Small intestine (tissue), 7 donors: ENCODE data around the gene DNAI2. TPM values are rescaled to one million over a fixed set of nuclear protein-coding genes. Genes with fewer than 3 reads are reported as not detected.
"Not testable (repeated sequence)": the region's sequence is repeated elsewhere in the genome, so short reads cannot be mapped to it uniquely, and the experiment has no call there.

ENCODE experiments used
- DNase-seq, 2 donors: peaks; one replicate each; pipeline versions ENCODE4 v3.0.0 to v3.0.0-alpha.2; 2013
- FAIRE-seq: peaks from 2 replicates; lab custom pipeline; 2012; peaks lifted over from hg19 to GRCh38; lab: Jason Lieb, UNC
- H3K27ac ChIP-seq, 3 donors: one replicate each; pipeline ENCODE4 v1.5.1; 2013; ENCODE audit warnings: low read length in 2 of 3, mild to moderate bottlenecking in 2 of 3, control low read depth in 1 of 3, inconsistent platforms in 1 of 3, low read depth in 1 of 3, moderate library complexity in 1 of 3
- H3K27me3 ChIP-seq, 3 donors: one replicate each; pipeline ENCODE4 v1.6.1; 2013; ENCODE audit warnings: low read length in 3 of 3, inconsistent platforms in 1 of 3; ENCODE audit not compliant: control insufficient read depth in 3 of 3, insufficient read depth in 3 of 3
- H3K36me3 ChIP-seq, 3 donors: one replicate each; pipeline ENCODE4 v1.6.1; 2013; ENCODE audit warnings: low read length in 3 of 3, inconsistent platforms in 1 of 3, low read depth in 1 of 3, mild to moderate bottlenecking in 1 of 3, moderate library complexity in 1 of 3; ENCODE audit not compliant: control insufficient read depth in 3 of 3, insufficient read depth in 2 of 3
- H3K4me1 ChIP-seq, 3 donors: one replicate each; pipeline ENCODE4 v1.6.1; 2013; ENCODE audit warnings: low read length in 2 of 3, inconsistent platforms in 1 of 3, low read depth in 1 of 3, mild to moderate bottlenecking in 1 of 3, moderate library complexity in 1 of 3; ENCODE audit not compliant: control insufficient read depth in 3 of 3, insufficient read depth in 2 of 3
- H3K4me3 ChIP-seq, 3 donors: one replicate each; pipeline ENCODE4 v1.5.1; 2013; ENCODE audit warnings: low read length in 3 of 3, control low read depth in 1 of 3, inconsistent platforms in 1 of 3, low read depth in 1 of 3, mild to moderate bottlenecking in 1 of 3, moderate library complexity in 1 of 3
- H3K9me3 ChIP-seq, 2 donors: one replicate each; pipeline ENCODE4 v1.6.1; 2013; ENCODE audit warnings: low read depth in 1 of 2, low read length in 1 of 2; ENCODE audit not compliant: control insufficient read depth in 2 of 2, insufficient read depth in 1 of 2
- WGBS, 3 donors: extraction: QIAGEN DNeasy Blood & Tissue Kit; methylation state at CpG; one replicate each; pipeline ENCODE4 v1.1.7; 2013; 5-methylcytosine and 5-hydroxymethylcytosine counted together
- polyA plus RNA-seq, 4 donors: library from polyadenylated mRNA; stranded (reverse) in 3 of 4; unstranded in 1 of 4; fragments of 200-250 nt in 3 of 4; fragments of 120-200 nt in 1 of 4; gene quantifications; one replicate each; pipeline versions ENCODE4 v1.2.1 to v1.2.3, GENCODE V29; 2013
- donor health status: healthy with polysubstance abuse.
- donor health status: control.
- donor health status: control.
- donor health status: Bipolar disorder and iron deficiency.
- donor health status: healthy.

DNAI2 gene
- polyA plus RNA-seq, 4 donors = 0.03 to 0.10 TPM; not detected in 2

DNA sequence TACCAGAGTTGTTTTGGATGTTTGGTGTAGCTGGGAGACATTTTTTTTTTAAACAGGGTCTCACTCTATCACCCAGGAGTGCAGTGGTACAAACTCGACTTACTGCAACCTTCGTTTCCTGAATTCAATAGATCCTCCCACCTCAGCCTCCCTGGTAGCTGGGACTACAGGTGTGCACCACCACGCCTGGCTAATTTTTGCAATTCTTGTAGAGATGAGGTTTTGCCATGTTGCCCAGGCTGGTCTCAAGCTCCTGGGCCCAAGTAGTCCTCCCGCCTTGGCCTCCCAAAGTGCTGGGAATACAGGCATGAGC lies 8.2 kb downstream of the DNAI2 start:
- not testable (repeated sequence) for FAIRE-seq, DNase-seq, H3K27ac ChIP-seq, H3K9me3 ChIP-seq, H3K36me3 ChIP-seq, H3K27me3 ChIP-seq, H3K4me3 ChIP-seq, H3K4me1 ChIP-seq
- 87 to 90% (median 88%) methylated on average over 4 of the region's 4 CpGs for WGBS, 3 donors

GRCh38 chr17:74282587-74283370 lies 8.7 kb downstream of the DNAI2 start:
- FAIRE-seq (no peak), DNase-seq (no peak)
- H3K36me3 ChIP-seq = no peaks in the 10 kb centered on the region
- WGBS, 3 donors = 26 to 48% (median 35%) methylated on average over 9 of the region's 9 CpGs
- H3K27me3 ChIP-seq = no peaks in the 10 kb centered on the region
- H3K27ac ChIP-seq = peak overlapping the region in 1 of 3 donors; percentile 52
- no peak overlapping the region for H3K4me3 ChIP-seq
- peaks cover 0 to 3% (median 0%) of the 10 kb centered on the region in 3 donors for H3K4me1 ChIP-seq
- no peaks in the 10 kb centered on the region for H3K9me3 ChIP-seq

GRCh38 chr17:74283371-74283673 lies 9.3 kb downstream of the DNAI2 start:
- DNase-seq (no peak), FAIRE-seq (no peak)
- no peaks in the 10 kb centered on the region for H3K9me3 ChIP-seq
- WGBS, 3 donors = 56 to 82% (median 72%) methylated on average over 3 to 4 of the region's 4 CpGs
- no peaks in the 10 kb centered on the region for H3K36me3 ChIP-seq
- peaks cover 0 to 3% (median 0%) of the 10 kb centered on the region in 3 donors for H3K4me1 ChIP-seq
- no peaks in the 10 kb centered on the region for H3K27me3 ChIP-seq
- H3K4me3 ChIP-seq = no peak overlapping the region
- no peak overlapping the region for H3K27ac ChIP-seq

GRCh38 chr17:74287031-74287602 lies 13.1 kb downstream of the DNAI2 start:
- peaks cover 0 to 3% (median 0%) of the 10 kb centered on the region in 3 donors for H3K4me1 ChIP-seq
- FAIRE-seq (no peak), DNase-seq (no peak)
- no peaks in the 10 kb centered on the region for H3K36me3 ChIP-seq
- no peak overlapping the region for H3K4me3 ChIP-seq
- no peaks in the 10 kb centered on the region for H3K9me3 ChIP-seq
- H3K27me3 ChIP-seq = no peaks in the 10 kb centered on the region
- WGBS, 3 donors = 58 to 83% (median 70%) methylated on average over 14 of the region's 14 CpGs
- H3K27ac ChIP-seq = no peak overlapping the region

DNA sequence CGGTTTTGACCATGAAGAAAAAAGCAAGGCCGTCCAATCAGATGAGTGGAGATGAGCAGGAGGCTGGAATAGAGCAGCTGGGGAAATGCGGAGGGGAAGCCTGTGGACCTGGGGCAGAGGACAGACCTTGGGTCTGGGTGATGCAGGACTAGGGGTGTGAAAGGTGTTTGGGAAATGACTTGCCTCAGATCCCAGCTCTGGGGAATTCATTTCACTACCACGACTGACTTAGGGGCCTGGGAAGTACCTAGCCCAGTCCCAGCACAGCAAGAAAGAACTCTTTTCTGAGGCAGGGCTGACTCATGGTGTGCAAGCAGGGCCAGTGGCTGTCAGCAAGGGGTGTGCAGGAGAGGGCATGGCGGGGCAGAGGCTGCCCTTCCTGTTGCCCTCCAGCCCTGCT lies 14.8 kb downstream of the DNAI2 start:
- no peak overlapping the region for H3K4me3 ChIP-seq
- no peak overlapping the region for H3K27ac ChIP-seq
- no peaks in the 10 kb centered on the region for H3K27me3 ChIP-seq
- H3K4me1 ChIP-seq = no peaks in the 10 kb centered on the region
- no peaks in the 10 kb centered on the region for H3K36me3 ChIP-seq
- DNase-seq = no peak
- no peaks in the 10 kb centered on the region for H3K9me3 ChIP-seq
- FAIRE-seq = no peak
- 64 to 73% (median 70%) methylated on average over 5 of the region's 5 CpGs for WGBS, 3 donors

- no peaks in the 10 kb centered on the region for H3K4me1 ChIP-seq
- DNase-seq (no peak), FAIRE-seq (no peak)
- no peaks in the 10 kb centered on the region for H3K9me3 ChIP-seq
- H3K4me3 ChIP-seq = no peak overlapping the region
- H3K27ac ChIP-seq = no peak overlapping the region
- H3K27me3 ChIP-seq = no peaks in the 10 kb centered on the region
- H3K36me3 ChIP-seq = no peaks in the 10 kb centered on the region
- WGBS, 3 donors = 66 to 72% (median 66%) methylated on average over 11 of the region's 11 CpGs
These were observed 15.7 kb downstream of the DNAI2 start for GRCh38 chr17:74289688-74290087.

DNA sequence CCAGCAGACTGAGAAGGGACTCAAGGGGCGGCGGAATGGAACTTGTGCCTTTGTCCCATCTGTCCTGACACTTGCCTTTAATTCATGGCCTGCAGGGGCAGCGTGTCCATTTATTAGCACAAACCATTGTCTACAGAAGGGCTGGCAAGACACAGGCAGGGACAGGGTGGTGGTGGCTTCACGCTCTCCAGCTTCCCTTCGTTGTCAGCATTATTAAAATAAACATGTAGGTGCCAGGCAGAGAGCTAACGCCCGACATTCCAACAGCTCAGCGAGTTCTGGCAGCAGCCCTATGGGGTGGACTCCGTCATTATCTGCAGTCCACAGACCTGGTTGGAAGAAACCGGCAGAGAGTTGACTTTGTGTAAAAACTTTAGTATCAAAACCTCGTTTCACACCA lies 16.3 kb downstream of the DNAI2 start:
- Histone ChIP-seq H3K4me3 (no peak overlapping the region), H3K4me1 (no peaks in the 10 kb centered on the region), H3K27ac (no peak overlapping the region), H3K27me3 (no peaks in the 10 kb centered on the region), H3K36me3 (no peaks in the 10 kb centered on the region), H3K9me3 (no peaks in the 10 kb centered on the region)
- DNase-seq = no peak
- WGBS, 3 donors = 64 to 78% (median 75%) methylated on average over 11 of the region's 11 CpGs
- no peak for FAIRE-seq

GRCh38 chr17:74292495-74292894 lies 18.5 kb downstream of the DNAI2 start:
- Histone ChIP-seq H3K27me3 (no peaks in the 10 kb centered on the region), H3K4me3 (no peak overlapping the region), H3K9me3 (no peaks in the 10 kb centered on the region), H3K27ac (no peak overlapping the region), H3K4me1 (peaks cover 0 to 14% (median 0%) of the 10 kb centered on the region in 3 donors), H3K36me3 (no peaks in the 10 kb centered on the region)
- 84 to 90% (median 87%) methylated on average over 10 of the region's 10 CpGs for WGBS, 3 donors
- FAIRE-seq = no peak
- DNase-seq = no peak
